AG10803 (cell line): ENCODE data around the gene ST6GALNAC2.

ENCODE experiments used
- DNase-seq: peaks from one replicate; pipeline ENCODE4 v3.0.0; 2010; ENCODE audit warnings: low read depth
- H3K4me3 ChIP-seq: 2 replicates; pipeline ENCODE4 v1.5.1; 2011; ENCODE audit warnings: mild to moderate bottlenecking, low read length, control low read depth
- CTCF ChIP-seq: conservative IDR thresholded peaks from 2 replicates; pipeline ENCODE4 v1.5.1; 2011; ENCODE audit warnings: mild to moderate bottlenecking, low read length, control low read depth, inconsistent platforms

The ST6GALNAC2 gene

GRCh38 chr17:76543482-76543825 lies 42.2 kb downstream of the ST6GALNAC2 start:
- TF ChIP-seq CTCF, result no peak
- no peak overlapping the region for H3K4me3 ChIP-seq
- DNase-seq, result no peak

DNA sequence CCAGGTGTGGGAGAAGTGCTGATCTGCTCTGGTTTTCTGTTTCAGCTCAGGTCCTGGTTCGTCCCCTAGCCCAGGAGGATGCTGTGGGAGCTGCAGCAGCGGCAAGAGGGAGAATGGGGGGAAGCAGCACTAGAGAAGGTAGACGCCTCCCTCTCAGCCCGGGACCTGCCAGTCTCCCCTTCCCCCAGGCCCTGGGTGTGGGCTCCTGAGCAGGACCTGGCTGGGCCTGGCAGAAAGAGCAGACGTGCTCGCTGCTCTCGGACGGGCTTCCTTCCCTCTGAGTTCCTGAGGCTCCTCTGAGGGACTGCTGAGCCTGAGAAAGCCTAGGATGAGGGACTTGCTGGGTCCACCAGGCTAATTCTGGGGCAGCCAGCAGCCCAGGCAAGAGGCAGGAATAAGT lies 42.7 kb downstream of the ST6GALNAC2 start:
- no peak overlapping the region for H3K4me3 ChIP-seq
- no peak for TF ChIP-seq CTCF

GRCh38 chr17:76542566-76542971 lies 43.1 kb downstream of the ST6GALNAC2 start:
- no peak for TF ChIP-seq CTCF
- H3K4me3 ChIP-seq, result no peak overlapping the region
- no peak for DNase-seq

More for the DNA sequence above, 42.7 kb downstream of the ST6GALNAC2 start:
- DNase-seq, result no peak

DNA sequence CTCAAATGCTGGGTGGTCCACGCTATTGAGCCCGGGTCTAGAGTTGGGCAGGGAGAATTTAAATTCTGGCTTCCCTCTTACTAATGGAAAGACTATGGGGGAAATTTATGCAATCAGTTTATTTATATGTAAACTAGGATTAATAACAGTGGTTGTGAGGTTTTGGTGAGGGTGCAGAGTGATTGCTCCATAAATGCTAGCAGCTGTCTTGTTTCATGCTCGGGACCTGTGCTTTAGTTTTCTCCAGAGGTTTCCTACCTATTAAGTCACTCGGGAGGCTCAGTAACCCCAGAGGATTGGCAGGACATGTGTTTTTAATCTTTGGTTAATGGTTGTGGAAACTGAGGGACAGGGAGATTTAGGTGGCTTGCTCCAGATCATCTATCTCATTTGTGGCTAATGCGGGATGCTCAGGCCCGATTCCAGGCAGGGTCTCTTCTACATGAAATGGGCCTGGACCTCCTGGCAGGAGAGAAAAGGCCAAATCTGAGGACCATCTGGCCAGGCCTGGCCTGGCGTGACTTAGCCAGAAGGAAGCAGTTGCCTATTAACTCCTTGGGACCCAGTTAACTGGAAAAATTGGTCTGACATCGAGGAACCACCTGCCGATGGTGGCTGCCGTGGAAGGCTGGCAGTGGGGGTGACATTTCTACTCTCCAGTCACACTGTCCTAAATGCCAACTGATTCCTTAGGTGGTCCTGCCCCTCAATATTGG lies 43.8 kb downstream of the ST6GALNAC2 start:
- H3K4me3 ChIP-seq, result no peak overlapping the region
- TF ChIP-seq CTCF, result no peak
- DNase-seq, result no peak

GRCh38 chr17:76540381-76541300 lies 45.0 kb downstream of the ST6GALNAC2 start:
- TF ChIP-seq CTCF, result peak; percentile 38
- peak; percentile 89 for DNase-seq
- H3K4me3 ChIP-seq, result peak overlapping the region; percentile 55

GRCh38 chr17:76539631-76540271 lies 45.9 kb downstream of the ST6GALNAC2 start, which contains the start of gene PRCD:
PRCD (plus strand) TSS chr17:76540044; CDS start chr17:76540142, 98 bp downstream.
- DNase-seq, result no peak
- TF ChIP-seq CTCF, result no peak; the same call in 1 of the 2 replicates
- peak within 1 kb of the TSS; percentile 55 for H3K4me3 ChIP-seq
